ENCODE measurements around the gene PPIL3. TPM values are rescaled to one million over a fixed set of nuclear protein-coding genes. Genes with fewer than 3 reads are reported as not detected.

Gene PPIL3
- polyA plus RNA-seq, 2 of the 4 experiments (the other 2 are of a cell fraction) = 27.5 to 75.6 TPM

DNA sequence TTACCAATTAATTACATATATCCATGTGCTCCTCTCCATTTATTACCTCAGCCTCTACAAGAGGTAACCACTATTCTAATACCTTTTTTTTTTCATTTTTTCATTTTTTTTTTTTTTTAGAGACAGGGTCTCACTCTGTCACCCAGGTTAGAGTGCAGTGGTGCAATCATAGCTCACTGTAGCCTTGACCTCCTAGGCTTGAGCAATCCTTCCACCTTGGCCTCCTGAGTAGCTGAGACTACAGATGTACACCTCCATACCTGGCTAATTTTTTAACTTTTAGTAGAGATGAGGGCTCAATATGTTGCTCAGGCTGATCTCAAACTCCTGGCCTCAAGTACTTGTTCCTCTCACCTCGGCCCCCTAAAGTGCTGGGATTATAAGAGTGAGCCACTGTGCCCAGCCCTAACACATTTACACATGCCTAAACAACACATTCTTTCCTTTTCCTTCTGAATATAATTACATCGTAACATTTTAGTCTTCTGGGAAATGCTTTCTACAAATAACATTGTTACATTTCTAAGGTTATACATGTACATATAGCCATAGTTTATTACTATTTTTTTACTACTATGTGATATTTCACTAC is 10.5 kb downstream of the PPIL3 start:
- no peak overlapping the region for H3K4me3 ChIP-seq
- no peak overlapping the region for H3K27ac ChIP-seq
- TF ChIP-seq ZC3H11A (IDR thresholded peaks at IDR 0.05) = no peak
- TF ChIP-seq, protein P1, sequence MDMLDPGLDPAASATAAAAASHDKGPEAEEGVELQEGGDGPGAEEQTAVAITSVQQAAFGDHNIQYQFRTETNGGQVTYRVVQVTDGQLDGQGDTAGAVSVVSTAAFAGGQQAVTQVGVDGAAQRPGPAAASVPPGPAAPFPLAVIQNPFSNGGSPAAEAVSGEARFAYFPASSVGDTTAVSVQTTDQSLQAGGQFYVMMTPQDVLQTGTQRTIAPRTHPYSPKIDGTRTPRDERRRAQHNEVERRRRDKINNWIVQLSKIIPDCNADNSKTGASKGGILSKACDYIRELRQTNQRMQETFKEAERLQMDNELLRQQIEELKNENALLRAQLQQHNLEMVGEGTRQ (IDR thresholded peaks at IDR 0.05) = no peak
- TF ChIP-seq GATA3 (IDR thresholded peaks at IDR 0.05; ENCODE audit: borderline replicate concordance) = no peak
- no peak for TF ChIP-seq CHD4 (IDR thresholded peaks at IDR 0.05; ENCODE audit: borderline replicate concordance)
- TF ChIP-seq EHMT2 (IDR thresholded peaks at IDR 0.05; ENCODE audit: low read depth) = no peak
- no peak for TF ChIP-seq ZFP36 (IDR thresholded peaks at IDR 0.05; ENCODE audit: borderline replicate concordance, partially characterized antibody)
- no peak for TF ChIP-seq MAFK (IDR thresholded peaks at IDR 0.05; ENCODE audit: partially characterized antibody)
- TF ChIP-seq, protein P2, sequence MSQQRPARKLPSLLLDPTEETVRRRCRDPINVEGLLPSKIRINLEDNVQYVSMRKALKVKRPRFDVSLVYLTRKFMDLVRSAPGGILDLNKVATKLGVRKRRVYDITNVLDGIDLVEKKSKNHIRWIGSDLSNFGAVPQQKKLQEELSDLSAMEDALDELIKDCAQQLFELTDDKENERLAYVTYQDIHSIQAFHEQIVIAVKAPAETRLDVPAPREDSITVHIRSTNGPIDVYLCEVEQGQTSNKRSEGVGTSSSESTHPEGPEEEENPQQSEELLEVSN (IDR thresholded peaks at IDR 0.05; ENCODE audit: borderline replicate concordance, low read depth) = no peak
- TF ChIP-seq, protein P3, sequence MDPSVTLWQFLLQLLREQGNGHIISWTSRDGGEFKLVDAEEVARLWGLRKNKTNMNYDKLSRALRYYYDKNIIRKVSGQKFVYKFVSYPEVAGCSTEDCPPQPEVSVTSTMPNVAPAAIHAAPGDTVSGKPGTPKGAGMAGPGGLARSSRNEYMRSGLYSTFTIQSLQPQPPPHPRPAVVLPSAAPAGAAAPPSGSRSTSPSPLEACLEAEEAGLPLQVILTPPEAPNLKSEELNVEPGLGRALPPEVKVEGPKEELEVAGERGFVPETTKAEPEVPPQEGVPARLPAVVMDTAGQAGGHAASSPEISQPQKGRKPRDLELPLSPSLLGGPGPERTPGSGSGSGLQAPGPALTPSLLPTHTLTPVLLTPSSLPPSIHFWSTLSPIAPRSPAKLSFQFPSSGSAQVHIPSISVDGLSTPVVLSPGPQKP (IDR thresholded peaks at IDR 0.05; ENCODE audit: low read depth, low read length) = no peak
- TF ChIP-seq, protein P4, sequence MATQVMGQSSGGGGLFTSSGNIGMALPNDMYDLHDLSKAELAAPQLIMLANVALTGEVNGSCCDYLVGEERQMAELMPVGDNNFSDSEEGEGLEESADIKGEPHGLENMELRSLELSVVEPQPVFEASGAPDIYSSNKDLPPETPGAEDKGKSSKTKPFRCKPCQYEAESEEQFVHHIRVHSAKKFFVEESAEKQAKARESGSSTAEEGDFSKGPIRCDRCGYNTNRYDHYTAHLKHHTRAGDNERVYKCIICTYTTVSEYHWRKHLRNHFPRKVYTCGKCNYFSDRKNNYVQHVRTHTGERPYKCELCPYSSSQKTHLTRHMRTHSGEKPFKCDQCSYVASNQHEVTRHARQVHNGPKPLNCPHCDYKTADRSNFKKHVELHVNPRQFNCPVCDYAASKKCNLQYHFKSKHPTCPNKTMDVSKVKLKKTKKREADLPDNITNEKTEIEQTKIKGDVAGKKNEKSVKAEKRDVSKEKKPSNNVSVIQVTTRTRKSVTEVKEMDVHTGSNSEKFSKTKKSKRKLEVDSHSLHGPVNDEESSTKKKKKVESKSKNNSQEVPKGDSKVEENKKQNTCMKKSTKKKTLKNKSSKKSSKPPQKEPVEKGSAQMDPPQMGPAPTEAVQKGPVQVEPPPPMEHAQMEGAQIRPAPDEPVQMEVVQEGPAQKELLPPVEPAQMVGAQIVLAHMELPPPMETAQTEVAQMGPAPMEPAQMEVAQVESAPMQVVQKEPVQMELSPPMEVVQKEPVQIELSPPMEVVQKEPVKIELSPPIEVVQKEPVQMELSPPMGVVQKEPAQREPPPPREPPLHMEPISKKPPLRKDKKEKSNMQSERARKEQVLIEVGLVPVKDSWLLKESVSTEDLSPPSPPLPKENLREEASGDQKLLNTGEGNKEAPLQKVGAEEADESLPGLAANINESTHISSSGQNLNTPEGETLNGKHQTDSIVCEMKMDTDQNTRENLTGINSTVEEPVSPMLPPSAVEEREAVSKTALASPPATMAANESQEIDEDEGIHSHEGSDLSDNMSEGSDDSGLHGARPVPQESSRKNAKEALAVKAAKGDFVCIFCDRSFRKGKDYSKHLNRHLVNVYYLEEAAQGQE (IDR thresholded peaks at IDR 0.05) = no peak
- TF ChIP-seq, protein P5, sequence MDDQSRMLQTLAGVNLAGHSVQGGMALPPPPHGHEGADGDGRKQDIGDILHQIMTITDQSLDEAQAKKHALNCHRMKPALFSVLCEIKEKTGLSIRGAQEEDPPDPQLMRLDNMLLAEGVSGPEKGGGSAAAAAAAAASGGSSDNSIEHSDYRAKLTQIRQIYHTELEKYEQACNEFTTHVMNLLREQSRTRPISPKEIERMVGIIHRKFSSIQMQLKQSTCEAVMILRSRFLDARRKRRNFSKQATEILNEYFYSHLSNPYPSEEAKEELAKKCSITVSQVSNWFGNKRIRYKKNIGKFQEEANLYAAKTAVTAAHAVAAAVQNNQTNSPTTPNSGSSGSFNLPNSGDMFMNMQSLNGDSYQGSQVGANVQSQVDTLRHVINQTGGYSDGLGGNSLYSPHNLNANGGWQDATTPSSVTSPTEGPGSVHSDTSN (IDR thresholded peaks at IDR 0.05) = no peak
- no peak for TF ChIP-seq RCOR1 (IDR thresholded peaks at IDR 0.05; ENCODE audit: low read depth, low read length)
- TF ChIP-seq FOSL2 (IDR thresholded peaks at IDR 0.05) = no peak
- no peak for TF ChIP-seq FOSL2 (CRISPR knock-in tag; IDR thresholded peaks at IDR 0.05)
- no peak for TF ChIP-seq RAD21 (conservative IDR thresholded peaks at IDR 0.05 in 1 of 2, IDR thresholded peaks at IDR 0.05 in 1 of 2)
- TF ChIP-seq CEBPB (IDR thresholded peaks at IDR 0.05) = no peak
- TF ChIP-seq CBX8 (IDR thresholded peaks at IDR 0.05) = no peak
- TF ChIP-seq, protein P6, sequence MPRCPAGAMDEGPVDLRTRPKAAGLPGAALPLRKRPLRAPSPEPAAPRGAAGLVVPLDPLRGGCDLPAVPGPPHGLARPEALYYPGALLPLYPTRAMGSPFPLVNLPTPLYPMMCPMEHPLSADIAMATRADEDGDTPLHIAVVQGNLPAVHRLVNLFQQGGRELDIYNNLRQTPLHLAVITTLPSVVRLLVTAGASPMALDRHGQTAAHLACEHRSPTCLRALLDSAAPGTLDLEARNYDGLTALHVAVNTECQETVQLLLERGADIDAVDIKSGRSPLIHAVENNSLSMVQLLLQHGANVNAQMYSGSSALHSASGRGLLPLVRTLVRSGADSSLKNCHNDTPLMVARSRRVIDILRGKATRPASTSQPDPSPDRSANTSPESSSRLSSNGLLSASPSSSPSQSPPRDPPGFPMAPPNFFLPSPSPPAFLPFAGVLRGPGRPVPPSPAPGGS (IDR thresholded peaks at IDR 0.05) = no peak
- no peak for TF ChIP-seq SMC3 (IDR thresholded peaks at IDR 0.05)
- no peak for TF ChIP-seq RNF2 (IDR thresholded peaks at IDR 0.05; ENCODE audit: borderline replicate concordance, low read depth)
- DNase-seq (ENCODE audit: low read depth in 1 of 2, low spot score in 1 of 2) = no peak
- no peak for ATAC-seq
- CTCF ChIA-PET = no interaction called here
- H3K4me1 ChIP-seq = no peaks in the 10 kb centered on the region
- 89% methylated on average over 2 of the region's 2 CpGs for WGBS (ENCODE audit: missing lambda C conversion rate)
- no peak for FAIRE-seq
- H3K4me2 ChIP-seq = no peak overlapping the region
- H3K9me3 ChIP-seq = no peaks in the 10 kb centered on the region
- POLR2A ChIA-PET = interaction anchor here (0.7 kb wide), 1 partner anchor 14 kb away, joined by 3 read pairs; the partner anchor contains the start of gene CLK1
